Stimulated activated CD8-positive, alpha-beta memory T cell treated with anti-CD3 and anti-CD28 coated beads, Interleukin-7, amount 100 ng/mL, for 48 hours (primary cell): ENCODE data around the gene IL6R.
"Not testable (repeated sequence)": the region's sequence is repeated elsewhere in the genome, so short reads cannot be mapped to it uniquely, and the experiment has no call there.

Experiments
- DNase-seq, 2 donors: peaks; one replicate each; pipeline ENCODE4 v3.0.0-alpha.2; 2020; ENCODE audit warnings: low read depth in 1 of 2; ENCODE audit errors: extremely low read depth in 1 of 2

IL6R gene

DNA sequence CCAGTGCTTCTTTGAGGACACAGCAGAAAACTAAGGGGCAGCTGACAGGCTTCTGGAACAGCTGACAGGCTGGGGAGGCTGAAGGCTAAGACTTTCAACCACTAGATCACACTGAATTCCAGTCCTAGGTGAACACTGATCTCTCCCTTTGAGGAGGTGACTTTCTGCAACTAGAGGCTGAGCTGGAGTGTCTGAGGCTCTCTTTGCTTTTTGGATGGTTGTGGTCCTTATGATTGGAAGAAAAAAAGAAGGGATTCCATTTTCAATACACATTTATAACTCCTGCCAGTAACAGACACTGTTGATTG is 1.4 kb downstream of the IL6R start:
- DNase-seq, result no peak

DNA sequence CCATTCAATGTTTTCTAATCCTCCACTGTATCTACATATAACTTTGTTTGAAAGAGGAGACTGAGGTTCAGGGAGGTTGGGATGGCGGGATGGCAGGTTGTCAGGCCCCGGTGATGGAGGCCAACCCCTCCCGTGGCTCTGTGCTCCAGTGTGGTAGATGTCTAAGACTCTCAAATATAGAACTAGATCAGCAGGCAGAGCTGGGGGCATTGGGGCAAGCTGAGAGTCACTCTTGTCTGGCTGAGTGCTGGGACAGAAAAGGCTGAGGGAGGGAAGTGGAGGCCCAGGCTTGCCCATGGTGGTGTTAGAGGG is 1.7 kb downstream of the IL6R start:
- DNase-seq, result no peak

DNA sequence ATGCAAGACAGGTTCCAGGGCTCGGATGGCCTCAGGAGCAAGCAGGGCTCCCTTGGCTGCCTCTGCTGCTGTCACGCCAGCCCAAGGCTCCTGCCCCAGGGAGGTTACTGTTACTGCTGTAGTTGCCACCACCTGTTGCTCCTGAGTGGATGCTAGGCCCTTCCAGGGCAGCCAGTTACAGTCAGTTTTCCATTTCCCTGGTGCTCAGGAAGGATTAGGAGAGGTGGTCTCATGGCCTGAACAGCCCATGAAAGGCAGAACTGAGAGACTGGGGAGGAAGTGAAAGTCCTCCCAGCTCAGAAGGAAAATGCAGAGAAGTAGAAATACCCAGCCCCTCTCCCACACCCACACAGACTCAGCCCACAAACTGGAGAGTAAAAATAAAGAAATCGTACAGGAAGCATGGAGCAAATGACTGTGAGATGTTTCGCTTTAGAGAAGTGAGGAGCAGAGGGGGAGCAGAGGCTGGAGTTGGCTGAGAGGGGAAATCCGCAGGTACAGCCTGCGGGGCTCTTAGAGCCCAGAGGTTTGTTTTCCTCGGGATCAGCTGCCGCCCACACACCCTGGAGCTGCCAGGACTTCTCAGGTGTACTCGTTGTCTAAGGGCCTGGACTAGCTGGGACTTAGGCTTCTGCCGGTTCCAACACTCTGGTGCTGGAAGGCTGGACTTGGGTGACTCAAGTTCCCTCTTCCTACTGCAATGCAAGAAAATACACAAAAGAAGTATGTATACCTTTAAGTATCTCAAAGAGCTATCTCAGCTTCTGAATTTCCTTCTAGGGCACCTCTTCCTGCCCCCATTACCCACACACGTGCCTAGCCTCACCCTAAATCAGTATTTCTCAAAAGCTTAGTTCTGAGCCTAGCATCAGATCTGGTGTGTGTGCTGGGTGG is 2.3 kb downstream of the IL6R start:
- DNase-seq, result no peak

DNA sequence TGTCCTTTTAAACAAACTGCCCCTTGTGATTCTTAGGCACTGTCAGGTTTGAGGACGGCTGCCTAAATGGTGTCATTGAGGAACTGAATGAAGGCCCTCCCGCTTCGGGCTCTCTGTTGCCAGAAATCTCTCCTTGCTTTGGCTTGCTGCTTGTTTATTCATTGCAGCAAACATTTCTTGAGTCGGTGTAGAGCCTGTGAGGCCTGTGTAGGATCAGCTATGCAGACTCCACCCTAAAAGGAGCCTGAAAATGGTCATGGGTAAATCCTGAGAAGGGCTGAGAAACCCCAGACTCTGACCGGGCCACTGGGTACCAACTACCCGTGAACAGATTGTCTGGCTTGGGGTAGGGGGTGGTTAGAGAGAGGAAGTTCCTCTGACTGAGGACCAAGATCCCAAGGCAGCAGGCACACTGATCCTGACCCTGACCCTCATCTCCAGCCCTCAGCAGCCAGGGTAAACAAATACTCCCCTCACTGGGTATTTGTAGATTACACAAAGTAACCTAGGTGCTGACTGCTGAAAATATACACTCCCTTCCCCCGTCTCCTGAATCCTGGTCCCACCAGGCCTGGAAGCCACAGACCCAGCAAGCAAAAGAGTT is 3.1 kb downstream of the IL6R start:
- no peak for DNase-seq

DNA sequence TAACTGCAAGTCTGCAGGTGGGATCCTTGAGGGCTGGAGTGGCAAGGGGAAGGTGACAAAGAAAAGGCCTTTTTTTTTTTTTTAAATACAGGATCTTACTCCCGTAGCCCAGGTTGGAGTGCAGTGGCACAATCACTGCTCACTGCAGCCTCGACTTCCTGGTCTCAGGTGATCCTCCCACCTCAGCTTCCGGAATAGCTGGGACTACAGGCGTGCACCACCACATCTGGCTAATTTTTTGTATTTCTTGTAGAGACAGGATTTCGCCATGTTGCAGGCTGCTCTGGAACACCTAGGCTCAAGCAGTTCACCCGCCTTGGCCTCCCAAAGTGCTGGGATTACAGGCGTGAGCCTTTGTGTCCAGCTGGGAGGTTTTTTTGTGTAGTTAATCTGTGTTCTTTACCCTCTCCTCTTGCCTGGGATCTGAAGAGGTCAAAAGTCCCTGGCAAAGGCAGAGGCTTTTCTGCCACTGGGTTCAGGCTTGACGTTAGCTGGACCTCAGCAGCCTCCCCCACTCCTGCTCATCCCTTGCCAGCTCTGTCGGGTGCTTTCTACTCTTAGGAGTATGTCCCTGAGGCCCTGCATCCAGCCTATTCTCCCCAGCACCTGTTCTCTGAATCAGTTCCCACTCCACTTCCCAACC is 5.2 kb downstream of the IL6R start:
- no peak for DNase-seq

DNA sequence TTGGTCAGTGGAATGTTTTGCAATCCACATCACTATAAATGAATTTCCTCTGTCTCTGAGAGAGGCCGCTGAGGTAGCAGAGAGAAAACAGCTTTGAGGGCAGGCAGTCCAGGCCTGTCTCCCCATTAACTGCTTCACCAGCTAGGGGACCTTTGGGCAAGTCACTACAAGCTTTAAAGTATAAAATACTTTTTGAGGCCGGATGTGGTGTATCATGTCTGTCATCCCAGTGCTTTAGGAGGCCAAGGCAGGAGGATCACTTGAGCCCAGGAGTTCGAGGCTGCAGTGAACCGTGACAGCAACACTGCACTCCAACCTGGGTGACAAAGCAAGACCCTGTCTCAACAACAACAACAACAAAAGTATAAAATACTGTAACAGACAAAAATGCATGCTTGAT is 6.4 kb downstream of the IL6R start:
- DNase-seq, result no peak

DNA sequence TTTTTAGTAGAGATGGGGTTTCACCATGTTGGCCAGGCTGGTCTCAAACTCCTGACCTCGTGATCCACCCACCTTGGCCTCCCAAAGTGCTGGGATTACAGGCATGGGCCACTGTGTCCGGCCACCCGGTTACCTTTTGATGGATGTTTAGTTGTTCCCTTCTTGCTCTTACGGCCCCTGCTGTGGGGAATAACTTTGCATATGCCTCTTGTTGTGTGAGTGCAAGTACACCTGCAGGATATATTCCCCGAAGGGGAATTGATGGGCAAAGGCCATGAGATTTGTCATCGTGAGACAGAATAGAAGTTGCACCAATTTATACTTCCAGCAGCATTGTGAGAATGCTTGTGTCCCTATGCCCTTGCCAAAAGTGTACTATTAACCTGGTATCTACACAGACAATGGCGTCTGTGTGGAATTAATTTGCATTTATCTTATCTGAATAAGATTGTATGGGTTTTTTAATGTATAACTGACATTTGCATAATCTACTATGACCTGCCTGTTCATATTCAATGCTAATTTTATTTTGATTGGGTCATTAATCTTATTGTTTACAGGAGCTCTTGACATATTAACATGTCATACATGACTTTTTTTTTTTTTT is 8.1 kb downstream of the IL6R start:
- no peak for DNase-seq

DNA sequence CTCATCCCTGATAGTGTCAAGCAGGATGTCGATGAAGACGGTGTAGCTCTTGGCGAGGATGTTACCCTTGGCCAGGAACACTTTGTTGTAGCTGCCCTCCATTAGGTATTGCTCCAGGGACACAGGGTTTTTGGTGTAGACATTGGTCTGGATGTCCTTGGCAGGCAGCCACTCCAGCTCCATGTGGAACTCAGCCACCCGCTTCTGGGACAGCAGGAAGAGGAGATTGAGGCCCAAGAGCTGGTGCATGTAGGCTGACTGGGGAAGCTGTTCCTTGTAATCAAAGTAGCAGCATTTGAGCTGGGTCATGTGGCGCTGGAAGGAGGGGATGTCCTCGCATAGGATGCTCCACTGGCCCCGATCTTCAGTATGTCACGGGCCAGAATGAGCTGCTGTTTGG is 9.5 kb downstream of the IL6R start:
- DNase-seq, result no peak

DNA sequence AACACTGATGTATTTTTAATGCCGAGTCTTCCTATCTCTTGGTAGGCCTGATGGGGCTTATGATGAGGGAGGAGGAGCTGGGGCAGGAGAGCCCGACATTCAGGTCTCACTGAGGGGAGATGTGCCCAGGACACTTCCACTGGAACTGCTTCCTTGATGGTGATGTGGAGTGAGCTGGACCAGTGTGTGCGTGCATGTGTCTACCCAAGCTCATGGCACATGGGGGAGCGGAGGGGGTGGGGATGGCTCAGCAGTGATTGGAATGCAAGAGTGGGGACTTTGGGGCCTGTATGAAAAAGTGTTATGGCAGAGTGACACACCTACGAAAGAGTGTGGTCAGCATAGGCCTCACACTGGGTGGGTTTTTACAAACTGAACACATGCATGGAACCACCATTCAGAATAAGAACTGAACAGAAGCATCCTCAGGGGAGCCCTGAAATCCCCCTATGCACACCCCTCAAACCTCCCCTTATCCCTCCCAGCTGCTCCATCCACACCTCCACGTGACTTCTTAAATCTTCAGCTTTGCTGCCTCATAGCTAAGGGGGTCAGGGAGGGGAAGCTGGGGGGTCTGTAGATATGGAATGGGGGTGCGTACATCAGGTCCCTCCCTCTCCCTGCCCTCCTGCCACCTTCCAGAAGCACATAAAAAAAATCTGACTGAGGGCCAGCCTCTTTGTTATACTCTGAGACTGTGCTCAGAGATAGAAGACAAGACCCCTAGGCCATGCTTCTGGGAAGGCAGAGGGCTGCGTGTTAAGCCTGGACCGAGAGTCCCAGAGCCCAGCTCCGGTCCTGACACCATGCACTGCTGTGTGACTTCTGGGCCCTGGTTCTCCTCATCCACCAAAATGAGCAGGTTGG is 11.6 kb downstream of the IL6R start:
- no peak for DNase-seq

DNA sequence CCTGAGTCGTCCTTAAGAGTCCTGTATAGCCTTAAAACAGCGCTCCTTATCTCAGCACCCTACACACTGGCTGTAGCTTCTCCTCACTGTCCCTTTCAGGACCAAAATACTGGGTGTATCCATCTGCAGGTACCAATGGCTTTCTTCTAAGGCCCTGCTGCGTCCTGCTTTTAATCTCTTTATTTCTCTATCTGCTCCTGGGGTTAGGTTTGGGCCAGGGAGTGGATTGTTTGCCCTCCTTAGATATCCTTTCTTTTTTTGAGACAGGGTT is 12.1 kb downstream of the IL6R start:
- DNase-seq, result no peak

DNA sequence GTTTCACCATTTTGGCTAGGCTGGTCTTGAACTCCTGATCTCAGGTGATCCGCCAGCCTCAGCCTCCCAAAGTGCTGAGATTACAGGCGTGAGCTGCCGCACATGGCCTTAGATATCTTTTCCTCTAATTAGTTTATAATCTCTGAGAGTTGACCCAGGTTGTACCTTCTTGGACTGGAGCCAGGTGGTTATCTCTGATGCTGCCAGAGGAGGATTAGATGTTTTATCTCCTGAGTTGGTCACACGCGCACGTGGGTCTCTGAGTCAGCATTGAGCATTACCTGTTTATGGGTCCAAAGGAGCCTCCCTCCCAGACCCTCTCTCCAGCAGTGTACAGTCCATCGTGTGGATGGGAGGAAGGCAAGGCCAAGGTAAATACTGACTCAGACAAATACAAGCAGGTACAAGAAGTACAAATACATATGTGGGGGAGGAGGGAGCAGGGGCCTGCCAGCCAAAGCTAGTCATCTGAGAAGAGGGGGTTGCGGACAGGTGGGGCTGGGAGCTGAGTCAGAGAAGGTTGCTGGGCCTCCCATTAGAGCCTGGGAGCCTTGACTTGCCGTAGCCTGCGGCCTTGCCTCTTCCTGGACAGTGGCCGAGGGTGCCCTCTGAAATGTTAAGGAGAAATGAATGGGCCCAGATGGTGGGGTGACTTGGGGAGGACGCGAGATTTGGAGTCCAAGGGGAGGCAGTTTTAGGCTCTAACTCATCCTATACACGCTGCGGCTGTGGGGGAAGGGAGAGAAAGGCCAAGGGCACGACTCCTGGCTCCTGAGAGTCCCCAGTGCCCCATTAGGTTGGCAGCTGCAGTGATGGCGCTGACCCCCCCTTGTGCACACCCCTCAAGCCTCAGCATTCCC is 13.1 kb downstream of the IL6R start:
- no peak for DNase-seq

DNA sequence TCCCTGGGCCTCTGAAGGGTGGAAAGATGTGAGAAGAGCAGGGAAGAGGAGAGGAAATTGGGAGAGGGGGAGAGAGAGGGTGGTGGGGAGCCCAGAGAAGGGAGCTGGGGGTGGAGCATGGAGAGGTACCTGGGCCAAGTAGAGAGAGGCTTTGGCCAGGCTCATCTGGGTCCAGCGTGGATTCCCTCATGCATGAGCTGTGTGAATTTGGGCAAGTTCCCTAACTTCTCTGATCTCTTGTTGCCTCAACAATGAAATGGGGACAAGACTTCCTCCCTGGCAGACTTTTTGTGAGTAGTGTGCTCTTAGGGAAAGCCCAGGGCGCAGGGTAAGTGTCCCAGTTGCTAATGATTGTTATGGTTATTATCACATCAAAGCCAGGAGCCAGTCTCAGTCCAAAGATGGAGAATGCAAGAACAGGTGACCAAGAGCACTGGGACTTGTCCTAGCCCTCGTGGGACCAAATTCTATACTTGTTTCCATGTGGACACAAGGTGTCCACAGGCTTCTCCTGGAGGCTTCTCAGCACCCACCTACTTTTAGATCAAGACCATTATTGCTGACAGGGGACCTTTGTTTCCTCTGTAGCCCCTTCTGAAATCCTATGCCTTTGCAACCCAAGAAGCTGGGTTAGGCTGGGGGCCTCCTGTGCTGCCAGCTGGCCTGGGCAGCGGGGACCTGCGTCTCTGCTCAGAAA is 13.9 kb downstream of the IL6R start:
- DNase-seq, result no peak

DNA sequence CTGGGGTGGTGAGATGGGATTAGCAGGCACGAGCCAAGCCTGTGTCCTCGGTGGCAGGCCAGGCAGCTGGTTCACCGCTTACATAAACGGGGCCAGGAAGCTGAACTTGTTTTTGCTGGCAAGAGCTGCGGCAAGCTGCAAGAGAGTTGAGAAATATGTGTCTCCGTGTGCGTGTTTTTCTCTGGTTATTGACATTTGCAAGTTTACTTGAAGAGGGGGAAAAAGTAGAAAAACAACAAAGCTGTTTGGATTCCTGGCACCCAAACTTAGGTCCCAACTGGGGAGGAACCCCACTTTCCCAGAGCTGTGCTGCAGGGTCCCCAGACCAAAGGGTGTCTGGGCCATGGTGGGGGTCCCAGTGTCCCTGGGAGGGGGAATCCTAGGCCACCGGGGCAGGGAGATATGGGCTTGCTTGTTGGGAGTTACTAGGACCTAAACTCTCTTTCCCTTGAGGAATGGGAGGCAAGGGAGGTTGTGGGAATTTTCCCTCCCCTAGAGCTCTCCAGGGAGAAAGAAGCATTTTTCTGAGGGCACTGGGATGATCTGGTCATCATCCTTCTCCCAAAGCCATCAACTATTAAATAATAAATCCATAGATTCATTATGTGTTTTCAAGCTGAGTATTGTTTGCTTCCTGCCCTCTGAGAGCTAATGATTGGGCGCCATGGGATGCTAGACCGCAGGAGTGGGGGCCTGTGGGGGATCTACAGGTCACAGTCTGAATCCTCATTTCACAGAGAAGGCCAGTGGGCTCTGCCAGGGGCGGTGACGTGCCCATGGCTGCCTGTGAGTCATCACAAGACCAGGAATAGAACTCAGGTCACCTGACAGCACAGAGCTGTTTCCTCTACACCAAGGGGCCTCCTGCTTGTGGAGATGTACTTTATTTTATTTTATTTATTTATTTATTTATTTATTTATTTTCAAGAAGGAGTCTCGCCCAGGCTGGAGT is 14.8 kb downstream of the IL6R start:
- DNase-seq, result peak in 1 of 2 donors; percentile 44

DNA sequence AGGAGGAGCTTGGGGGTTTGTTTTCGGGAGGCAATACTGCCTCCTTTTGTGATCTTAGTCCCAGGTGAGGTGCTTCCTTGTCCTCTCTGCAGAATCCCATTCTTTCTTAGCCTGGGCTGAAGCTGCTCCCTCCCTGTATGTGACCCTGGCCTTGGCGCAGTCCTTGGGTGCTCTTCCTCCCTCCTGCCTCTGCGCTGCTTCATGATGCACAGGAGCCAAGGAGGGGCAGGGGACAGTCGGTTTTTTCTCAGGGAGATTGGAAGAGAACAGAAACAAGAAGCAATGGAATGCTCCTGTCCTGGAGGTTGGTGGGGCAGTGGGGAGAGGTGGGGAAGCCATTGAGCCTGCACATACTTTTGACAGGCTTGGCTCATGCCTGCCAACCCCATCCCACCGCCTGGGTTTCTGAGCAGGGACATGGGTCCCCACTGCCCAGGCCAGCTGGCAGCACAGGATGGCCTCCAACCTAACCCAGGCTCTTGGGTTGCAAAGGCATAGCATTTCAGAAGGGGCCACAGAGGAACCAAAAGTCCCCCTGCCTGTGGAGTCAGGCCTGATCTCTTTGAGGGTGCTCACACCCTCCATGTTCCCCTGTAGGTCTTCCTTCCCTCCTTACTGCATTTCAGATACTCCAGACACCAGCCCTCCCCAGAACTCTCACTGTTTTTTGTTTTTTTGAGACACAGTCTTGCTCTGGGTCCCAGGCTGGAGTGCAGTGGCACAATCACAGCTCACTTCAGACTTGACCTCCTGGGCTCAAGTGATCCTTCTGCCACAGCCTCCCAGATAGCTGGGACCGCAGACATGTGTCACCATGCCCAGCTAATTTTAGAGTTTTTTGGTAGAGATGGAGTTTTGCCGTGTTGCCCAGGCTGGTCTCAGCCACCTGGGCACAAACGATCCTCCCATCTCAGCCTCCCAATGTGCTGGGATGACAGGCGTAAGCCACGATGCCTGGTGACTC is 16.1 kb downstream of the IL6R start:
- no peak for DNase-seq

DNA sequence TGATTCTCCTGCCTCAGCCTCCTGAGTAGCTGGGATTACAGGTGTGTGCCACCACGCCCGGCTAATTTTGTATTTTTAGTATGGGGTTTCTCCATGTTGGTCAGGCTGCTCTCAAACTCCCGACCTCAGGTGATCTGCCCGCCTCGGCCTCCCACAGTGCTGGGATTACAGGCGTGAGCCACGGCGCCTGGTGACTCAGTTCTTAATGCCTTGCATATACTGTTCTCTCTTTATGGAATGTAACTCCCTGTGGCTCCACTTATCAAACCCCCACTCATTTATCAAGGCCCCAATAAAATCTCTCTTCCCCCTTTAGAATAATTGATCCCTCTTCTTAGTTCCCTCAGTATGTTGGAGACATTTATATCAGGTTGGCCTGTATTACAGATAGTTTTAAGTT is 16.9 kb downstream of the IL6R start:
- DNase-seq, result not testable (repeated sequence)

DNA sequence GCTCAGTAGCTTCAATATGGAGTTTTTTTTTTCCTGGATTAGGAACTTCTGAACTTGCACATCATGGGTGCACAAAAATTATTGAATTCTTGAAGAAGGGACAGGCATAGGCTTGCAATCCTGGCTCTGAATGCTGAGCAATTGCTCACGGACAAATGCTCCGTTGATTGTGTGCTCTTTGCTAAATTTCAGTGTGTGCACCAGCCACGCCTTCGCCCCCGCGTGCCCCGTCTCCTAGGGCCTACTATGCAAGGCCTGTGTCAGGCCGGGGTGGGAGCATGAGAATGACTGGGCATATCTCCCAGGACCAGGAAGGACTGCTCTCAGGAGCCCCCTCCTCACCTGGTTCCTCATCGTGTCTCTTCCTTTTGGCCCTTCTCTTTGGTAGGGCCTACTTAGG is 17.4 kb downstream of the IL6R start:
- DNase-seq, result no peak

DNA sequence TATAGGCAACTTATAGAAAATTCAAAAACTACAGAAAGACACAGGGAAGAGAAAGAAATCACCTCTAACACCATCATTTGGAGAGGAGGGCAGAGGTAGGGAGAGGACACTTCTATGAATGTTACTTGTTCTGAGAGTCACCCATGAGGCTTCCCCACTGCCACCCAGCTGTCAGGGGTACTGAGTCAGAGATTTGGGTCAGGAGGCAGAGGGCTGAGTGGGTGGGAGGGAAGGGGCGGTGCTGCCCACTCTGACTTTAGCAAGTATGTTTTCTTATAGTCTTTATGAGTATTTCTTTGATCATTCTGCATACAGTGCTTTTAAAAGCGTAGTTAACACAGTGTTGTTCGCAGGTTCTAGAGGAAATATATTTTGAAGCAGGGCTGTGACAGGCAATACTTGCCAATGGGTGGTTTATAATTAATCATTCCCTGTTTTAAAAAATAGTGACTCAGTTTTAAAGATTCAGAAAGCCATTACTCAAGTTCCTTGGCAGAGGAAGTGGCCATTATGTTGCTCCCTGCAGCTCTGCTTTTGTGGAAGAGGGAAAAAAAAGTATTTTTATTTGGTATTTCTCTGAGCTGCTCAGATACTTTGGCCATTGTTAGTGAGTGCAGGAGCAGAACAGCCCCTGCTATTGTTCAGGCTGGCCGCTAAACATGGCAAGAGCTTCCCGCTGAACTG is 18.3 kb downstream of the IL6R start:
- no peak for DNase-seq
